Mucosa of descending colon (tissue), 3 donors: ENCODE measurements around the gene EPHA10. TPM values are rescaled to one million over a fixed set of nuclear protein-coding genes. Genes with fewer than 3 reads are reported as not detected.
"Not testable (repeated sequence)": the region's sequence is repeated elsewhere in the genome, so short reads cannot be mapped to it uniquely, and the experiment has no call there.

ENCODE experiments used
- ATAC-seq: fragments of 200-7000 bp; cut with Tn5 transposase; one replicate; pipeline ENCODE4 v1.9.1; 2020; ENCODE audit warnings: mild to moderate bottlenecking, moderate library complexity
- DNase-seq, 3 donors: peaks; one replicate each; pipeline ENCODE4 v3.0.0-alpha.2; 2020
- H3K36me3 ChIP-seq: fragments of 200-600 bp; one replicate; pipeline ENCODE4 v1.8.0; 2021; ENCODE audit warnings: low read depth, mild to moderate bottlenecking
- H3K4me1 ChIP-seq: fragments of 200-600 bp; one replicate; pipeline ENCODE4 v1.8.0; 2021; ENCODE audit warnings: low read depth, mild to moderate bottlenecking
- H3K4me3 ChIP-seq: fragments of 200-600 bp; one replicate; pipeline ENCODE4 v1.8.0; 2021; ENCODE audit warnings: mild to moderate bottlenecking
- H3K9me3 ChIP-seq: fragments of 200-600 bp; one replicate; pipeline ENCODE4 v1.8.0; 2021; ENCODE audit warnings: mild to moderate bottlenecking
- CTCF ChIP-seq: fragments of 200-600 bp; IDR thresholded peaks from one replicate; pipeline ENCODE4 v1.8.0; 2022; ENCODE audit warnings: antibody characterized with exemption, mild to moderate bottlenecking
- intact Hi-C, 2 donors: fragments of 100-400 bp; cut with DNase I in 1 of 2; cut with micrococcal nuclease in 1 of 2; formaldehyde crosslinking; loops; one replicate each; pipeline versions ENCODE4 v1.11.0 to v1.11.1; 2022; cut with DNase I, micrococcal nuclease
- total RNA-seq, 3 donors: library from RNA; stranded (reverse); fragmentation: NEBNext Ultra II Directional in 2 of 3; extraction: Animal tissue kit (Norgen Biotek cat#: 25700) in 2 of 3; gene quantifications; one replicate each; pipeline versions ENCODE4 v1.2.1 to v1.2.4, GENCODE V29; 2021 to 2023
- donor health status: DM: no; HTN: no; CAD: no; lungs with moderate emphysema.
- donor health status: DM: no; HTN: no; CAD: no.
- donor health status: DM: no; HTN: yes; CAD: no.

The EPHA10 gene
- total RNA-seq, 3 donors from 2014 or later = 45.3 to 74.4 (median 66.0) TPM

- intact Hi-C loops = no loop called here
- DNase-seq (peak in 1 of 3 donors; percentile 33), ATAC-seq (peak; percentile 82)
- H3K9me3 ChIP-seq = no peaks in the 10 kb centered on the region
- TF ChIP-seq CTCF = no peak
- H3K4me3 ChIP-seq = no peak overlapping the region
- H3K4me1 ChIP-seq = no peaks in the 10 kb centered on the region
- H3K36me3 ChIP-seq = no peaks in the 10 kb centered on the region
Measured at GRCh38 chr1:37697090-37697489, 67.8 kb downstream of the EPHA10 start.

DNA sequence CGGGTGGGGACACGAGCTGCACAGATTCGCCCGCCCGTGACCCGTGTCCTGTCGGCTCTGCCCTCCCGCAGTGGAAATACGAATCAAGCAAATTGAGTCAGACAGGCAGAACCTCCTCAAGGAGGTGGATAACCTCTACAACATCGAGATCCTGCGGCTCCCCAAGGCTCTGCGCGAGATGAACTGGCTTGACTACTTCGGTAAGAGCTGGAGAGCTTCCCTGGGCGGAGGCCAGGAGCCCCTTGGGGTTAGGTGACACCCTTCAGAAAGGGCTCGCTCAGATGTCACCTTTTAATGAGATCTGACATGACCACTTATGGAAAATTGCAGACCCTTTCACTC is 72.1 kb downstream of the EPHA10 start:
- ATAC-seq = no peak
- no peaks in the 10 kb centered on the region for H3K36me3 ChIP-seq
- H3K9me3 ChIP-seq = no peaks in the 10 kb centered on the region
- peak in 1 of 3 donors; percentile 36 for DNase-seq
- TF ChIP-seq CTCF = no peak
- intact Hi-C loops = no loop called here
- H3K4me1 ChIP-seq = peaks cover 19% of the 10 kb centered on the region
- H3K4me3 ChIP-seq = peak overlapping the region; percentile 40

DNA sequence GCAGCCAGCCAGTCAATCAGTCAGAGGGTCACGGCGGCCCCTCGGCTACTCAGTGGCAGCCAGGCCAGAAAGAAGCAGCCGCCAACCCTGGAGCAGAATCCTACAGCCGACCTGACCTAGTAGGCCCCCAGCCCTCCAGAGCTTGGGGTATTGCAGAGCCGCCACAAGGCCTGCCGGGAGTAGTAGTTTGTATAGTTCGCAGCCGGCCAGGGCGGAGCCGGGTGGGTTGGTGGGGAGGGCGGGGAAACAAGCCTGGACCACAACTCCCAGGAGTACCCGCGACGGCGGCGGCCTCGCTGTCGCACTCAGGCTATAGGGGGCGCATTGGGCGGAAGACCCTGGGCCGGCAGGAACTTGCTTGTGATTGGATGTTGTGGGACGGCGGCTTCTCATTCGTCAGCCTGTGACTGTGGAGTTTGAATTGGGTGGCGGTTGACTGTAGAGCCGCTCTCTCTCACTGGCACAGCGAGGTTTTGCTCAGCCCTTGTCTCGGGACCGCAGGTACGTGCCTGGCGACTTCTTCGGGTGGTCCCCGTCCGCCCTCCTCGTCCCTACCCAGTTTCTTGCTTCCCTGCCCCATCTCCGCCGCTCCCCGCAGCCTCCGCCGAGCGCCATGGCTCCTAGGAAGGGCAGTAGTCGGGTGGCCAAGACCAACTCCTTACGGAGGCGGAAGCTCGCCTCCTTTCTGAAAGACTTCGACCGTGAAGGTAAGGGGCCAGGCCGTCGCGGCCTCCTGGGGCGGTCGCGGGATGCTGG is 72.7 kb downstream of the EPHA10 start, which contains the start of gene CDCA8:
Gene CDCA8, plus strand, starts transcription at position 439 of the 756 bp plus-strand sequence. Its CDS starts 175 bp downstream, at position 614.
- peak; percentile 90 for ATAC-seq
- H3K36me3 ChIP-seq = no peaks in the 10 kb centered on the region
- H3K4me1 ChIP-seq = peaks cover 19% of the 10 kb centered on the region
- TF ChIP-seq CTCF = peak; percentile 75
- H3K4me3 ChIP-seq = peak within 1 kb of the TSS; percentile 40
- intact Hi-C loops = no loop called here
- H3K9me3 ChIP-seq = no peaks in the 10 kb centered on the region
- peak; percentile 98 to 99 (median 98) for DNase-seq

- intact Hi-C loops = no loop called here
Measured at GRCh38 chr1:37691497-37692077, 73.3 kb downstream of the EPHA10 start.

DNA sequence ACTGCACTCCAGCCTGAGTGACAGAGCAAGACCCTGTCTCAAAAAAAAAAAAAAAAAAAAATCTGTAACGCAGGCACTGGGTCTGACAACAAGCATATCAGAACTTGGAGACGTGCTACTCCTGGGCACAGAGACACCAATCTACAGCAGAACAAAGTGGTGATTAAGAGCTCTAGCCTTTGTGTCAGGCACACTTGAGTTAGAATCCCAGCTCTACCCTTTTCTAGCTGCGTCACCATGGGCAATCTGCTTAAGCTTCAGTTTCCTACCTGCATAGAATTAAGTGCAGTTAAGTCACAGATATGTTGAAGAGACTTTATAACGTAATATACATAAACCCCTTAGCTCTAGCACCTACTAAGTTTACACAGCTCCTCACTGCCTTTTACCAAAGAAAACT is 76.0 kb downstream of the EPHA10 start:
- H3K9me3 ChIP-seq = no peaks in the 10 kb centered on the region
- ATAC-seq = no peak
- TF ChIP-seq CTCF = no peak

More at GRCh38 chr1:37691497-37692077, 73.3 kb downstream of the EPHA10 start:
- DNase-seq (peak; percentile 54 to 80 (median 75)), ATAC-seq (peak; percentile 24)
- H3K9me3 ChIP-seq = no peaks in the 10 kb centered on the region
- H3K4me3 ChIP-seq = peak overlapping the region; percentile 40
- peaks cover 19% of the 10 kb centered on the region for H3K4me1 ChIP-seq
- TF ChIP-seq CTCF = no peak
- H3K36me3 ChIP-seq = no peaks in the 10 kb centered on the region

DNA sequence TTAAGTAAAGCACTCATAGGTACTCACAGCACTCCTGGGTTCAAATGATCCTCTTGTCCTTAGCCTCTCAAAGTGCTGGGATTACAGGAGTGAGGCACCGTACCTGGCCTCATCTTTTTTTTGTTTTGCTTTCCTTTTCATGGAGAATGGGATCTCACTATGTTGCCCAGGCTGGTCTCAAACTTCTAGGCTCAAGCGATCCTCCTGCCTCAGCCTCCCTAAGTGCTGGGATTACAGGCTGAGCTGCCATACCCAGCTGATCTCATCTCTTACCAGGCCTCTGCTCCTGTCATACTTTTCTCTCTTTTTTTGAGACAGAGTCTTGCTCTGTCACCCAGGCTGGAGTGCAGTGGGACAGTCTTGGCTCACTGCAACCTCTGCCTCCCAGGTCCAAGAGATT is 77.2 kb downstream of the EPHA10 start:
- H3K9me3 ChIP-seq, DNase-seq, H3K4me3 ChIP-seq, H3K36me3 ChIP-seq, ATAC-seq: not testable (repeated sequence)
- intact Hi-C loops = loop anchor here in 1 of 2 donors (10.0 kb wide), 1 partner anchor 83 kb away; no protein-coding TSS in a partner anchor
- H3K4me1 ChIP-seq = peaks cover 19% of the 10 kb centered on the region

More for the DNA sequence above, 76.0 kb downstream of the EPHA10 start:
- no peak for DNase-seq
- intact Hi-C loops = loop anchor here in 1 of 2 donors (10.0 kb wide), 1 partner anchor 84 kb away; no protein-coding TSS in a partner anchor
- peaks cover 19% of the 10 kb centered on the region for H3K4me1 ChIP-seq
- no peak overlapping the region for H3K4me3 ChIP-seq
- no peaks in the 10 kb centered on the region for H3K36me3 ChIP-seq
